Upper lobe of left lung (tissue), 6 donors: Measurements from ENCODE around the gene SMAD7. TPM values are rescaled to one million over a fixed set of nuclear protein-coding genes. Genes with fewer than 3 reads are reported as not detected.
A peak's percentile ranks its signal among the peaks of the same experiment; 100 is the strongest.

Experiments used
- ATAC-seq, 2 donors: fragments of 200-7000 bp; cut with Tn5 transposase; one replicate each; pipeline ENCODE4 v1.9.1; 2022; ENCODE audit warnings: mild to moderate bottlenecking in 2 of 2, moderate library complexity in 2 of 2; ENCODE audit not compliant: low FRiP score in 2 of 2
- DNase-seq, 2 donors: peaks; one replicate each; pipeline ENCODE4 v3.0.0-alpha.2; 2019 to 2020
- H3K27ac ChIP-seq, 4 donors: fragments of 200-600 bp; sonication (generic); one replicate each; pipeline ENCODE4 v1.5.1; 2016 to 2019
- H3K27me3 ChIP-seq, 4 donors: fragments of 200-600 bp; sonication (generic); one replicate each; pipeline ENCODE4 v1.5.1; 2017 to 2019
- H3K36me3 ChIP-seq, 4 donors: fragments of 200-600 bp; sonication (generic); one replicate each; pipeline ENCODE4 v1.5.1; 2016 to 2019
- H3K4me1 ChIP-seq, 4 donors: fragments of 200-600 bp; sonication (generic); one replicate each; pipeline ENCODE4 v1.5.1; 2018 to 2019
- H3K4me3 ChIP-seq, 4 donors: fragments of 200-600 bp; sonication (generic); one replicate each; pipeline ENCODE4 v1.5.1; 2017 to 2019; ENCODE audit warnings: mild to moderate bottlenecking in 2 of 4, moderate library complexity in 1 of 4
- H3K9me3 ChIP-seq, 4 donors: fragments of 200-600 bp; sonication (generic); one replicate each; pipeline ENCODE4 v1.5.1; 2018 to 2019
- CTCF ChIP-seq, 6 experiments: fragments of 450-650 bp in 4 of 6; fragments of 200-600 bp in 2 of 6; sonication (generic) in 2 of 6; IDR thresholded peaks; one replicate each; pipeline ENCODE4 v1.5.1; 2016 to 2019; ENCODE audit warnings: antibody characterized with exemption in 6 of 6
- EP300 ChIP-seq, 4 donors: sonication (generic); formaldehyde crosslinking; IDR thresholded peaks; one replicate each; pipeline ENCODE4 v1.5.1; 2017; ENCODE audit warnings: antibody characterized with exemption in 4 of 4, control low read depth in 2 of 4
- POLR2A ChIP-seq, 4 donors: fragments of 450-650 bp; IDR thresholded peaks; one replicate each; pipeline ENCODE4 v1.5.1; 2016 to 2017; ENCODE audit warnings: antibody characterized with exemption in 4 of 4, mild to moderate bottlenecking in 2 of 4
- POLR2AphosphoS5 ChIP-seq, 2 donors: sonication (generic); formaldehyde crosslinking; IDR thresholded peaks; one replicate each; pipeline ENCODE4 v1.5.1; 2017; ENCODE audit warnings: antibody characterized with exemption in 2 of 2
- WGBS, 2 donors: methylation state at CpG; one replicate each; pipeline ENCODE4 v1.1.5; 2017 to 2018; 5-methylcytosine and 5-hydroxymethylcytosine counted together
- total RNA-seq, 6 donors: library from RNA; depleted of rRNA in 4 of 6; stranded (reverse); fragments of >200 nt in 4 of 6; gene quantifications; one replicate each; pipeline versions ENCODE4 v1.1.0 to v1.2.1, GENCODE V29; 2016 to 2021
- donor health status: DM: no; HTN: no; CAD: no; lungs with moderate emphysema.
- donor health status: DM: no; HTN: yes; CAD: no; lungs with severe emphysema.

SMAD7 gene
- total RNA-seq, 6 donors from 2014 or later, result 39.6 to 89.0 (median 61.5) TPM

- 73 to 80% methylated on average over 9 to 10 of the region's 10 CpGs for WGBS, 2 donors
- H3K27ac ChIP-seq, result peak overlapping the region in 1 of 4 donors; percentile 3
- ATAC-seq (no peak), DNase-seq (no peak)
- peaks cover 0 to 16% (median 10%) of the 10 kb centered on the region in 4 donors for H3K36me3 ChIP-seq
- TF ChIP-seq EP300 (IDR thresholded peaks at IDR 0.05) (no peak), CTCF (IDR thresholded peaks at IDR 0.05) (no peak), POLR2AphosphoS5 (IDR thresholded peaks at IDR 0.05) (no peak), POLR2A (IDR thresholded peaks at IDR 0.05) (no peak)
- no peaks in the 10 kb centered on the region for H3K27me3 ChIP-seq
- no peaks in the 10 kb centered on the region for H3K9me3 ChIP-seq
- peaks cover 27 to 59% (median 51%) of the 10 kb centered on the region in 4 donors for H3K4me1 ChIP-seq
- no peak overlapping the region for H3K4me3 ChIP-seq
These were observed 34.9 kb downstream of the SMAD7 start for GRCh38 chr18:48915626-48916425.

GRCh38 chr18:48914581-48915251 is 36.0 kb downstream of the SMAD7 start:
- DNase-seq (no peak), ATAC-seq (no peak)
- peaks cover 0 to 7% (median 3%) of the 10 kb centered on the region in 4 donors for H3K36me3 ChIP-seq
- peaks cover 21 to 50% (median 43%) of the 10 kb centered on the region in 4 donors for H3K4me1 ChIP-seq
- H3K27me3 ChIP-seq, result no peaks in the 10 kb centered on the region
- H3K4me3 ChIP-seq, result no peak overlapping the region
- 57 to 75% methylated on average over 9 to 12 of the region's 12 CpGs for WGBS, 2 donors
- TF ChIP-seq CTCF (IDR thresholded peaks at IDR 0.05) (no peak), EP300 (IDR thresholded peaks at IDR 0.05) (no peak), POLR2AphosphoS5 (IDR thresholded peaks at IDR 0.05) (no peak), POLR2A (IDR thresholded peaks at IDR 0.05) (no peak)
- no peaks in the 10 kb centered on the region for H3K9me3 ChIP-seq
- no peak overlapping the region for H3K27ac ChIP-seq

GRCh38 chr18:48913775-48914174 is 37.0 kb downstream of the SMAD7 start:
- H3K4me1 ChIP-seq, result peaks cover 21 to 41% (median 35%) of the 10 kb centered on the region in 4 donors
- TF ChIP-seq EP300 (IDR thresholded peaks at IDR 0.05) (no peak), POLR2A (IDR thresholded peaks at IDR 0.05) (no peak), CTCF (IDR thresholded peaks at IDR 0.05) (no peak), POLR2AphosphoS5 (IDR thresholded peaks at IDR 0.05) (no peak)
- H3K27me3 ChIP-seq, result no peaks in the 10 kb centered on the region
- ATAC-seq, result no peak
- no peaks in the 10 kb centered on the region for H3K9me3 ChIP-seq
- H3K36me3 ChIP-seq, result no peaks in the 10 kb centered on the region
- WGBS, 2 donors, result 84 to 92% methylated on average over 3 of the region's 3 CpGs
- H3K4me3 ChIP-seq, result no peak overlapping the region
- no peak for DNase-seq
- no peak overlapping the region for H3K27ac ChIP-seq

- H3K4me3 ChIP-seq, result no peak overlapping the region
- H3K36me3 ChIP-seq, result no peaks in the 10 kb centered on the region
- peak in 1 of 2 donors; percentile 20 for ATAC-seq
- H3K9me3 ChIP-seq, result no peaks in the 10 kb centered on the region
- 81 to 96% methylated on average over 3 to 5 of the region's 5 CpGs for WGBS, 2 donors
- no peaks in the 10 kb centered on the region for H3K27me3 ChIP-seq
- no peak for DNase-seq
- no peak overlapping the region for H3K27ac ChIP-seq
- H3K4me1 ChIP-seq, result peaks cover 16 to 35% (median 29%) of the 10 kb centered on the region in 4 donors
- TF ChIP-seq EP300 (IDR thresholded peaks at IDR 0.05) (no peak), CTCF (IDR thresholded peaks at IDR 0.05) (peak in 4 of 6 experiments; percentile 17 to 37 (median 26))
These were observed 37.6 kb downstream of the SMAD7 start for GRCh38 chr18:48913201-48913600.
